HFFc6 (cell line): ENCODE data around the gene COL3A1. TPM values are rescaled to one million over a fixed set of nuclear protein-coding genes. Genes with fewer than 3 reads are reported as not detected.
A peak's percentile ranks its signal among the peaks of the same experiment; 100 is the strongest.

Experiments
- DNase-seq: peaks from one replicate; pipeline ENCODE4 v3.0.0-alpha.2; 2018
- H3K27ac Mint-ChIP-seq: 2 replicates; pipeline ENCODE4 v1.8.0; 2020; ENCODE audit warnings: mild to moderate bottlenecking, mixed read lengths
- H3K27me3 Mint-ChIP-seq: 2 replicates; pipeline ENCODE4 v1.8.0; 2021; ENCODE audit warnings: mild to moderate bottlenecking, moderate library complexity, mixed read lengths; ENCODE audit not compliant: insufficient read depth
- H3K36me3 Mint-ChIP-seq: 2 replicates; pipeline ENCODE4 v1.8.0; 2021; ENCODE audit warnings: low read depth, mixed read lengths
- H3K4me1 Mint-ChIP-seq: 2 replicates; pipeline ENCODE4 v1.8.0; 2020; ENCODE audit warnings: low read depth, mixed read lengths
- H3K4me3 Mint-ChIP-seq: 2 replicates; pipeline ENCODE4 v1.8.0; 2020; ENCODE audit warnings: mild to moderate bottlenecking, moderate library complexity, mixed read lengths
- H3K9me3 Mint-ChIP-seq: 2 replicates; pipeline ENCODE4 v1.8.0; 2020; ENCODE audit warnings: mild to moderate bottlenecking, mixed read lengths
- CTCF ChIP-seq: fragments of 200-600 bp; sonication (generic); IDR thresholded peaks from 2 replicates; pipeline ENCODE4 v1.5.0; 2021; ENCODE audit warnings: antibody characterized with exemption, mild to moderate bottlenecking
- total RNA-seq, 6 experiments: library from RNA; stranded (reverse); fragmentation: NEBNext Ultra II Directional; extraction: Animal tissue kit (Norgen Biotek cat#: 25700); gene quantifications; 2 replicates in 1 of 6; 3 replicates in 5 of 6; pipeline ENCODE4 v1.2.3, GENCODE V29; 2021

COL3A1 gene
- total RNA-seq, 6 experiments from 2014 or later: 348 to 594 (median 356) TPM

GRCh38 chr2:189022492-189022891, 48.3 kb downstream of the COL3A1 start:
- peaks cover 78% of the 10 kb centered on the region for H3K4me1 Mint-ChIP-seq
- peak; percentile 44 for DNase-seq
- H3K36me3 Mint-ChIP-seq: peaks cover 39% of the 10 kb centered on the region
- H3K9me3 Mint-ChIP-seq: peaks cover 15% of the 10 kb centered on the region; the same call in 1 of the 2 replicates
- H3K4me3 Mint-ChIP-seq: peak overlapping the region; percentile 81
- no peak for TF ChIP-seq CTCF
- peaks cover 18% of the 10 kb centered on the region for H3K27me3 Mint-ChIP-seq
- H3K27ac Mint-ChIP-seq: peak overlapping the region; percentile 98

- H3K4me3 Mint-ChIP-seq: peak overlapping the region; percentile 0; the same call in 1 of the 2 replicates
- H3K27ac Mint-ChIP-seq: peak overlapping the region; percentile 63
- peaks cover 14% of the 10 kb centered on the region for H3K27me3 Mint-ChIP-seq
- TF ChIP-seq CTCF: peak; percentile 75
- H3K4me1 Mint-ChIP-seq: peaks cover 54% of the 10 kb centered on the region
- H3K9me3 Mint-ChIP-seq: peaks cover 15% of the 10 kb centered on the region; the same call in 1 of the 2 replicates
- DNase-seq: no peak
- peaks cover 39% of the 10 kb centered on the region for H3K36me3 Mint-ChIP-seq
These were observed 50.9 kb downstream of the COL3A1 start for GRCh38 chr2:189024901-189025618.

- Mint-ChIP-seq H3K9me3 (no peaks in the 10 kb centered on the region), H3K27me3 (no peaks in the 10 kb centered on the region; the same call in 1 of the 2 replicates), H3K27ac (peak overlapping the region; percentile 65; the same call in 1 of the 2 replicates), H3K4me1 (peaks cover 25% of the 10 kb centered on the region), H3K36me3 (peaks cover 71% of the 10 kb centered on the region), H3K4me3 (peak overlapping the region; percentile 55)
- DNase-seq: no peak
- TF ChIP-seq CTCF: no peak
These were observed 63.3 kb downstream of the COL3A1 start for GRCh38 chr2:189037518-189037917.

- H3K27me3 Mint-ChIP-seq: peaks cover 4% of the 10 kb centered on the region
- H3K9me3 Mint-ChIP-seq: no peaks in the 10 kb centered on the region
- no peak overlapping the region for H3K4me3 Mint-ChIP-seq
- no peak for TF ChIP-seq CTCF
- DNase-seq: no peak
- H3K4me1 Mint-ChIP-seq: peaks cover 22% of the 10 kb centered on the region
- peaks cover 57% of the 10 kb centered on the region for H3K36me3 Mint-ChIP-seq
- H3K27ac Mint-ChIP-seq: 0 out of 2 replicates have a peak overlapping the region, but pooled peaks have one; percentile 0
These were observed 71.7 kb downstream of the COL3A1 start for GRCh38 chr2:189045836-189046235.

GRCh38 chr2:189046320-189046719, 72.1 kb downstream of the COL3A1 start:
- peaks cover 25% of the 10 kb centered on the region for H3K4me1 Mint-ChIP-seq
- TF ChIP-seq CTCF: no peak
- no peak overlapping the region for H3K4me3 Mint-ChIP-seq
- no peak for DNase-seq
- H3K36me3 Mint-ChIP-seq: peaks cover 57% of the 10 kb centered on the region
- peak overlapping the region; percentile 0; the same call in 1 of the 2 replicates for H3K27ac Mint-ChIP-seq
- H3K9me3 Mint-ChIP-seq: no peaks in the 10 kb centered on the region
- H3K27me3 Mint-ChIP-seq: peaks cover 5% of the 10 kb centered on the region
